ENCODE measurements around the gene CHN1.

CHN1 gene

DNA sequence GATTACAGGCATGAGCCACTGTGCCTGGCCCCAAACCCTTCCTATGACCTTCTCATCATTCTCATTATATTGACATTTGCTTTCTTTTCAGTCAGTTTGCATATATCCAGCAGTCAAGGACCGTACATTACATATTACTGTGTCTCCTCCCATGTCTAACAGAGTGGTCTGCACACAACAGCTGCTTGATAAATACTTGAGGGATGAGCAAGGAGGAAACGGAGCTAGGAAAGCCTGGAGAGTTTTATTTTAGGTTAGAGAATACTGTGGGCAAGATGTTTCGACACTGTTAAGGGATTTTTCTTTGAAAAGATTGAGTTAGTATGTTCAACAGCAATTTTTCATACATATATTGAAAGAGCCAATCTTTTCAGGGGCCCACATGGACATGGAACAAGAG lies 164.7 kb downstream of the CHN1 start:
- Histone ChIP-seq H3K23ac (ENCODE audit: low read length in 2 of 2) (no peak overlapping the region), H3K27ac (ENCODE audit: low read length, poor library complexity, severe bottlenecking) (no peak overlapping the region), H3K9me3 (ENCODE audit: control insufficient read depth, low read length) (no peaks in the 10 kb centered on the region), H2BK12ac (ENCODE audit: low read length in 2 of 2) (no peak overlapping the region), H3K4me3 (ENCODE audit: insufficient read depth in 1 of 2, low read depth in 1 of 2, low read length in 2 of 2) (no peak overlapping the region), H3K14ac (ENCODE audit: low read length in 2 of 2) (no peak overlapping the region), H3K4ac (ENCODE audit: low read depth in 1 of 2, low read length in 2 of 2) (no peak overlapping the region), H2AFZ (ENCODE audit: low read depth, low read length) (no peak overlapping the region), H3K27me3 (ENCODE audit: control insufficient read depth in 1 of 2, insufficient read depth in 1 of 2, low read length in 2 of 2) (no peaks in the 10 kb centered on the region), H2BK15ac (ENCODE audit: low read depth, poor library complexity, severe bottlenecking) (no peak overlapping the region), H4K91ac (ENCODE audit: low read length) (no peak overlapping the region), H3K4me1 (ENCODE audit: control insufficient read depth, insufficient read depth, low read depth, low read length) (peaks cover 2% of the 10 kb centered on the region), H3K79me1 (replicated peaks; ENCODE audit: low read length, poor library complexity, severe bottlenecking) (no peaks in the 10 kb centered on the region), H3K9ac (ENCODE audit: low read length) (no peak overlapping the region), H4K8ac (ENCODE audit: low read length) (peak overlapping the region; percentile 30), H3K18ac (ENCODE audit: low read depth in 1 of 2, low read length in 2 of 2) (no peak overlapping the region), H2AK5ac (ENCODE audit: low read length, severe bottlenecking) (no peak overlapping the region), H3K36me3 (ENCODE audit: control insufficient read depth in 1 of 2, insufficient read depth in 2 of 2, low read depth in 1 of 2, low read length in 2 of 2) (no peaks in the 10 kb centered on the region), H2BK5ac (ENCODE audit: low read depth, low read length, poor library complexity, severe bottlenecking) (no peak overlapping the region), H2BK120ac (ENCODE audit: low read depth, low read length) (no peak overlapping the region), H3K4me2 (ENCODE audit: low read length, poor library complexity, severe bottlenecking) (no peak overlapping the region)
- 6% methylated on average over 2 of the region's 3 CpGs for WGBS
- peak; percentile 81 for DNase-seq

DNA sequence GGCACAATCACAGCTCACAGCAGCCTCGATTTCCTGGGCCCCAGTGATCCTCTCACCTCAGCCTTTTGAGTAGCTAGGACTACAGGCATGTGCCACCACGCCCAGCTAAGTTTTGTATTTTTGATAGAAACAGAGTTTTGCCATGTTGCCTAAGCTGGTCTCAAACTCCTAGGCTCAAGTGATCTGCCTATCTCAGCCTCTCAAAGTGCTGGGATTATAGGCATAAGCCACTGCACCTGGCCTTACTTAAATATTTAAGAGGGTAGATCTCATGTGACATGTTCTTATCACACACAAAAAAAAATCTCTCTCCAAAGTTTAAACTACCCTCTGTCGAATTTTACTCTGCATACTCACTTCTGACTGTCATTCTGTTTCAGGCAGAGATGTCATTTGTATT lies 165.5 kb downstream of the CHN1 start:
- no peak overlapping the region for H4K91ac ChIP-seq (ENCODE audit: low read length)
- H4K8ac ChIP-seq (ENCODE audit: low read length): no peak overlapping the region
- no peak overlapping the region for H2AFZ ChIP-seq (ENCODE audit: low read depth, low read length)
- no peak overlapping the region for H3K4ac ChIP-seq (ENCODE audit: low read depth in 1 of 2, low read length in 2 of 2)
- WGBS: 100% methylated on average over 2 of the region's 3 CpGs
- H3K18ac ChIP-seq (ENCODE audit: low read depth in 1 of 2, low read length in 2 of 2): peak overlapping the region in 1 of 2 experiments; percentile 76
- H3K27me3 ChIP-seq (ENCODE audit: control insufficient read depth in 1 of 2, insufficient read depth in 1 of 2, low read length in 2 of 2): no peaks in the 10 kb centered on the region
- no peak overlapping the region for H2BK5ac ChIP-seq (ENCODE audit: low read depth, low read length, poor library complexity, severe bottlenecking)
- H3K27ac ChIP-seq (ENCODE audit: low read length, poor library complexity, severe bottlenecking): no peak overlapping the region
- no peak overlapping the region for H2AK5ac ChIP-seq (ENCODE audit: low read length, severe bottlenecking)
- H3K79me1 ChIP-seq (replicated peaks; ENCODE audit: low read length, poor library complexity, severe bottlenecking): no peaks in the 10 kb centered on the region
- no peaks in the 10 kb centered on the region for H3K9me3 ChIP-seq (ENCODE audit: control insufficient read depth, low read length)
- H3K36me3 ChIP-seq (ENCODE audit: control insufficient read depth in 1 of 2, insufficient read depth in 2 of 2, low read depth in 1 of 2, low read length in 2 of 2): no peaks in the 10 kb centered on the region
- no peak overlapping the region for H3K9ac ChIP-seq (ENCODE audit: low read length)
- no peak overlapping the region for H2BK12ac ChIP-seq (ENCODE audit: low read length in 2 of 2)
- DNase-seq: no peak
- no peak overlapping the region for H2BK15ac ChIP-seq (ENCODE audit: low read depth, poor library complexity, severe bottlenecking)
- H3K4me1 ChIP-seq (ENCODE audit: control insufficient read depth, insufficient read depth, low read depth, low read length): peaks cover 2% of the 10 kb centered on the region
- no peak overlapping the region for H3K23ac ChIP-seq (ENCODE audit: low read length in 2 of 2)
- no peak overlapping the region for H3K14ac ChIP-seq (ENCODE audit: low read length in 2 of 2)
- no peak overlapping the region for H3K4me2 ChIP-seq (ENCODE audit: low read length, poor library complexity, severe bottlenecking)
- H2BK120ac ChIP-seq (ENCODE audit: low read depth, low read length): no peak overlapping the region
- H3K4me3 ChIP-seq (ENCODE audit: insufficient read depth in 1 of 2, low read depth in 1 of 2, low read length in 2 of 2): no peak overlapping the region

DNA sequence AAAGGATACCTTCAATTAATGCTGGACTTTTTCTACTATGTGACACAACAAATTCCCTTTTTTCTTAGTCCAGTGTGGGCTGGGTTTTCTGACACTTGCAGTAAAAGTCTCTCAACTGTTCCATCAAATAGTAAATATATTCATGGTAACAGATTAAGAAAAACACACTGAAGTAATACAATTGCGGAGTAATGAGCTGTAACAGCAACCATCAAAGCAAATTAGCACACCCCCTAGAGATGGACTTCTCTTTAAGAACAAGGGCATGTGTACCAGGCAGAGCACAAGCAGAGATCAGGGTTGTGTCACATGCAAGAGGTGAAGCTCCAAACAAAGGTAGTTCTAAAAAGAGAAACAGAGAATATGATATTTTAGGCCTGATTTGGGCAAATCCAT lies 168.2 kb downstream of the CHN1 start:
- Histone ChIP-seq H3K4me1 (ENCODE audit: control insufficient read depth, insufficient read depth, low read depth, low read length) (peaks cover 2% of the 10 kb centered on the region), H3K23ac (ENCODE audit: low read length in 2 of 2) (no peak overlapping the region), H3K14ac (ENCODE audit: low read length in 2 of 2) (no peak overlapping the region), H4K91ac (ENCODE audit: low read length) (no peak overlapping the region), H3K27me3 (ENCODE audit: control insufficient read depth in 1 of 2, insufficient read depth in 1 of 2, low read length in 2 of 2) (no peaks in the 10 kb centered on the region), H3K27ac (ENCODE audit: low read length, poor library complexity, severe bottlenecking) (peak overlapping the region; percentile 87), H2BK5ac (ENCODE audit: low read depth, low read length, poor library complexity, severe bottlenecking) (no peak overlapping the region), H3K36me3 (ENCODE audit: control insufficient read depth in 1 of 2, insufficient read depth in 2 of 2, low read depth in 1 of 2, low read length in 2 of 2) (no peaks in the 10 kb centered on the region), H2BK12ac (ENCODE audit: low read length in 2 of 2) (peak overlapping the region in 1 of 2 experiments; percentile 7), H2BK120ac (ENCODE audit: low read depth, low read length) (no peak overlapping the region), H3K4me2 (ENCODE audit: low read length, poor library complexity, severe bottlenecking) (peak overlapping the region; percentile 33), H2AK5ac (ENCODE audit: low read length, severe bottlenecking) (no peak overlapping the region), H3K18ac (ENCODE audit: low read depth in 1 of 2, low read length in 2 of 2) (no peak overlapping the region), H3K9me3 (ENCODE audit: control insufficient read depth, low read length) (no peaks in the 10 kb centered on the region), H2AFZ (ENCODE audit: low read depth, low read length) (no peak overlapping the region), H3K79me1 (replicated peaks; ENCODE audit: low read length, poor library complexity, severe bottlenecking) (no peaks in the 10 kb centered on the region), H4K8ac (ENCODE audit: low read length) (no peak overlapping the region), H2BK15ac (ENCODE audit: low read depth, poor library complexity, severe bottlenecking) (no peak overlapping the region), H3K4me3 (ENCODE audit: insufficient read depth in 1 of 2, low read depth in 1 of 2, low read length in 2 of 2) (no peak overlapping the region), H3K9ac (ENCODE audit: low read length) (peak overlapping the region; percentile 46), H3K4ac (ENCODE audit: low read depth in 1 of 2, low read length in 2 of 2) (no peak overlapping the region)
- DNase-seq: no peak
- no CpG with 5 or more reads among the region's 1 CpG for whole genome bisulfite sequencing

DNA sequence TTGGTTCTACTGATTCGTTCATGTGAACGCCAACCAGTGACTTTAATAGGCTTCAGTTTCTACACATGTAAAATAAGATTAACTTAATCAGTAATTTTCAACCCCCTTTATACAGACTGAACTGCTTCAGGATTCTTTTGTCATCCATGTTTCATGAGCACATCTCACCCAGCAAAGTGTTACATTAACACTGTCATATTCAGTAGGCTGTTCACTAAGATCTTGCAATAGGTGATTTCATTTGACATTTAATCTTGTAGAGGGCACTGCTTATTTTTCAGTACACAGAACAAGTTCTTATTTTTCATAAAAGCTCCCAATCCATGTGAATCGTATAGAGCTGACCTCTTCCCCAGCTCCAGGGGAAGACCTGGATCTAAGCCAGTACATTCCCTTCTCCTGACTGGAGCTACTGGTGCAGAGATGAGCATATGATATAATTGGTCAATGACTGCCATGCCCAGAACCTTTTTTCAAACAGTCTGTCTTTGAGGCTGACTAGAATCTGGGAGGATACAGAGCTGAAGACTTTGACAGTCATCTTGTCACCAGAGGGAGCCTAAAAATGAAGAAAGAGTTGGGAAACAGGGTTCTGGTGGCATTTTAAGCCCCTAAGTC lies 168.7 kb downstream of the CHN1 start:
- Histone ChIP-seq H3K14ac (ENCODE audit: low read length in 2 of 2) (no peak overlapping the region), H3K23ac (ENCODE audit: low read length in 2 of 2) (no peak overlapping the region), H3K9me3 (ENCODE audit: control insufficient read depth, low read length) (no peaks in the 10 kb centered on the region), H2AFZ (ENCODE audit: low read depth, low read length) (no peak overlapping the region), H3K4me2 (ENCODE audit: low read length, poor library complexity, severe bottlenecking) (peak overlapping the region; percentile 33), H3K4me3 (ENCODE audit: insufficient read depth in 1 of 2, low read depth in 1 of 2, low read length in 2 of 2) (no peak overlapping the region), H2AK5ac (ENCODE audit: low read length, severe bottlenecking) (no peak overlapping the region), H2BK12ac (ENCODE audit: low read length in 2 of 2) (no peak overlapping the region), H3K27me3 (ENCODE audit: control insufficient read depth in 1 of 2, insufficient read depth in 1 of 2, low read length in 2 of 2) (no peaks in the 10 kb centered on the region), H3K4me1 (ENCODE audit: control insufficient read depth, insufficient read depth, low read depth, low read length) (peaks cover 2% of the 10 kb centered on the region), H4K8ac (ENCODE audit: low read length) (no peak overlapping the region), H2BK120ac (ENCODE audit: low read depth, low read length) (no peak overlapping the region), H3K36me3 (ENCODE audit: control insufficient read depth in 1 of 2, insufficient read depth in 2 of 2, low read depth in 1 of 2, low read length in 2 of 2) (no peaks in the 10 kb centered on the region), H3K9ac (ENCODE audit: low read length) (peak overlapping the region; percentile 53), H2BK15ac (ENCODE audit: low read depth, poor library complexity, severe bottlenecking) (no peak overlapping the region), H3K4ac (ENCODE audit: low read depth in 1 of 2, low read length in 2 of 2) (no peak overlapping the region), H2BK5ac (ENCODE audit: low read depth, low read length, poor library complexity, severe bottlenecking) (no peak overlapping the region), H3K79me1 (replicated peaks; ENCODE audit: low read length, poor library complexity, severe bottlenecking) (no peaks in the 10 kb centered on the region), H3K27ac (ENCODE audit: low read length, poor library complexity, severe bottlenecking) (peak overlapping the region; percentile 87), H3K18ac (ENCODE audit: low read depth in 1 of 2, low read length in 2 of 2) (no peak overlapping the region), H4K91ac (ENCODE audit: low read length) (no peak overlapping the region)
- 59% methylated on average over 3 of the region's 3 CpGs for WGBS
- peak; percentile 94 for DNase-seq
